ENCODE data around the gene PSMB9. TPM values are rescaled to one million over a fixed set of nuclear protein-coding genes. Genes with fewer than 3 reads are reported as not detected.

Gene PSMB9
- total and polyA plus RNA-seq, 5 donors from 2014 or later: 148 to 896 (median 525) TPM

DNA sequence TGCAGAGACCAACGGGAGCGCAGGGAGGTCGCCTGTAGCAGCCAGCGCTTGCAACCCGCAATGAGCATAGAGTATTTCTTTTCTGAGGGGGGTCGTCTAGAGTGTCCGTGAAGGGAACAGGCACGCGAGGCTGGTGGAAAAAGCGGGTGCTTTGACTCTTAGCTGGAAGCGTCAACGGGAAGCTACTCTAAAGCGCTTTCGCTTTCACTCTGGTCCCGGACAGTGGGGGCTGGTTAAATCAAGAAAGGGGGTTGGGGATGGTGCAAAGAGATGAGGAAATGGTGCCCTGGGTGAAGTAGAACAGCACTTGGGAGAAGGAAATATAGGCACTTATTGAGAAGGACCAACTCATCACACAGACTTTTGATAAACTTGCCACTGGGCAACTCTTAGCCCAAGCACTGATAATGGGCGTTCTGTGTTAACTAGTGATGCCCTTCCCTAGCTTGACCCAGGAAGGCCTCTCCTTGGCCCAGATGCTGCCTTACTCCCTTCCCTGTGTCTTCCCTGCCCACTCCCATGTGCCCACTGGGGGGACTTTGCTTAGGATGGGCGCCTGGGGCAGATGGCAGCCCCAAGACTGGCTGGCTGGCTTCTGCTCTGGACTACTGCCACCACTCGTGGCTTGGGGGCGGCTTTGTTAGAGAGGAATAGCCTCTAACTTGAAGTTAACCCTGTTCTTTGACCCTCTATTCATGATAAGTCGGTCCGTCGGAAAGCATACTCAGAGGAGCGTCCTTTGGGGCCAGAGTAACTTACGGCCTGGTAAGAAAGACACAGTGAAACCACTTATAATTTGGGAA, 585 bp downstream of the PSMB9 start:
- H3K36me3 ChIP-seq (ENCODE audit: control insufficient read depth, insufficient read depth, low read length): peaks cover 48% of the 10 kb centered on the region
- H3K36me3 Mint-ChIP-seq: peaks cover 54% of the 10 kb centered on the region
- H3K4me1 Mint-ChIP-seq: peaks cover 10 to 84% (median 52%) of the 10 kb centered on the region in 4 donors
- H3K9me3 Mint-ChIP-seq: no peaks in the 10 kb centered on the region
- H3K27me3 ChIP-seq (ENCODE audit: control insufficient read depth, insufficient read depth, low read length): no peaks in the 10 kb centered on the region
- peak overlapping the region; percentile 95 to 100 (median 97) for H3K4me3 Mint-ChIP-seq
- peak overlapping the region; percentile 99 for H3K4me3 ChIP-seq (ENCODE audit: low read depth, low read length)
- peak in 2 of 3 donors; percentile 48 to 83 for DNase-seq
- H3K9me3 ChIP-seq (ENCODE audit: control insufficient read depth in 2 of 2, low read length in 2 of 2): no peaks in the 10 kb centered on the region
- H3K4me1 ChIP-seq (ENCODE audit: control insufficient read depth, insufficient read depth, low read length, poor library complexity, severe bottlenecking): peaks cover 75% of the 10 kb centered on the region
- peak overlapping the region; percentile 98 to 100 (median 100) for H3K27ac Mint-ChIP-seq
- peak overlapping the region; percentile 98 for H3K27ac ChIP-seq (ENCODE audit: insufficient read depth, low read length, poor library complexity, severe bottlenecking)
- ATAC-seq (ENCODE audit: low read depth in 2 of 2): peak; percentile 13 to 30
- H3K27me3 Mint-ChIP-seq: peaks cover 5% of the 10 kb centered on the region

DNA sequence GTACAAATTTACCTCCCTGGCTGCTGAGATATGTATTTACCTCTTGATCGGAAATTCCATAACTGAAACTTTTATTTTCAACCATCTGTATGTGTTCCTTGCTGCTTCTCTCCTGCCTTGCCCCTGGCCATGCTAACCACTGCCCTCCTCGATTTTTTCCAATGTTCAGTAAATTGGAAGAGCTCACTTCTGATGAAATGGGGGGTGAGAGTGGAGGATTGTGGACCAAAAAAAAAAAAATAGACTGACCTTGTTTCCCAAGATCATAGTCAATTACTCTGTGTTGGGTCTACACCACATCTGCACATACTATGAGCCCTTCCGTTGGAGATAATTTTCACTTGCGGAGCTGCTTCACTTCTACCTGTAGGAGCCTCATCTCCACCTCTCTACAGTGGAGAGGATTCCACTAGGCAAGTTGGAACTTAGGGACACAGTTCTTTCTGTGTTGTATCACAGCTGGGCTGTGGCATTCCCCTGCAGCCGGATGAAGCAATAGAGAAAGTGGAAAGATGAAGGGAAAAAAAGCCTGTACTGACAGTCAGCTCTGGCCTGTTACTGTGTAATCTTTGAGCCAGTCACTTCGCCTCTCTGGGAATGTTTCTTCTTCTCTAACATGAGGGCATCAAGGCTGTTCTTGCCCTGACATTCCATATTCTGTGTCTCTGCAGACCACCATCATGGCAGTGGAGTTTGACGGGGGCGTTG, 1.6 kb downstream of the PSMB9 start:
- peaks cover 48% of the 10 kb centered on the region for H3K36me3 ChIP-seq (ENCODE audit: control insufficient read depth, insufficient read depth, low read length)
- Mint-ChIP-seq H3K4me3 (peak overlapping the region; percentile 95 to 100 (median 97)), H3K9me3 (no peaks in the 10 kb centered on the region), H3K4me1 (peaks cover 12 to 78% (median 50%) of the 10 kb centered on the region in 4 donors), H3K27ac (peak overlapping the region; percentile 86 to 100 (median 100)), H3K36me3 (peaks cover 49% of the 10 kb centered on the region), H3K27me3 (peaks cover 5% of the 10 kb centered on the region)
- no peak for DNase-seq
- peaks cover 64% of the 10 kb centered on the region for H3K4me1 ChIP-seq (ENCODE audit: control insufficient read depth, insufficient read depth, low read length, poor library complexity, severe bottlenecking)
- no peaks in the 10 kb centered on the region for H3K27me3 ChIP-seq (ENCODE audit: control insufficient read depth, insufficient read depth, low read length)
- ATAC-seq (ENCODE audit: low read depth in 2 of 2): no peak
- H3K4me3 ChIP-seq (ENCODE audit: low read depth, low read length): peak overlapping the region; percentile 99
- no peaks in the 10 kb centered on the region for H3K9me3 ChIP-seq (ENCODE audit: control insufficient read depth in 2 of 2, low read length in 2 of 2)
- peak overlapping the region; percentile 98 for H3K27ac ChIP-seq (ENCODE audit: insufficient read depth, low read length, poor library complexity, severe bottlenecking)

DNA sequence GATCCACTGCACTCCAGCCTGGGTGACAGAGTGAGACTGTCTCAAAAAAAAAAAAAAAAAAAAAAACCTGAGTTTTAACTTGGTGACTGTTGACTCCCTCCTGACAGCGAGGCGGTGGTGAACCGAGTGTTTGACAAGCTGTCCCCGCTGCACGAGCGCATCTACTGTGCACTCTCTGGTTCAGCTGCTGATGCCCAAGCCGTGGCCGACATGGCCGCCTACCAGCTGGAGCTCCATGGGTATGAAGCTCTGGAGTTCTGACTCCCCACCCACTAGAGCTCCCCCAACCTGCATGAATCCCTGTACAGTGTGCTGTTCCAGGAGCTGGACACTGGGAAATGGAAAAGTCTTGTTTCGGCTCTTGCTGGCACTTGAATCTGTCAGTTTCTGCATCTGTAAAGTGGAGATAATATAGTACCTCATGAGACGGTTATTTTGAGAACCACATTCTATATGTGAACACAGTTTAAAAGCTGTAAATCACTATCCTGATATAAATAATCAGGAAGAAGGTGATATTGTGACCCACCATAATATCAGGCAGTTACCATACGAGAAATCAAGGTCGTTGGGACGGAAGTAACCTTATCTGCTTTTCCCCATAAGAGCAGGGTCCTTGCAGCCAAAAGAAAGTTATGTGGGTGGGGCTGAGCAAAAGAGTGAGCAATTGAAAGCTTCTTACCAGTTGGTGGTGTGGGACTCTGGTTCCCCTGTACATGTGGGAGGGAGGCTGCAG, 3.3 kb downstream of the PSMB9 start:
- peaks cover 12 to 62% (median 43%) of the 10 kb centered on the region in 4 donors for H3K4me1 Mint-ChIP-seq
- peaks cover 5% of the 10 kb centered on the region for H3K27me3 Mint-ChIP-seq

DNA sequence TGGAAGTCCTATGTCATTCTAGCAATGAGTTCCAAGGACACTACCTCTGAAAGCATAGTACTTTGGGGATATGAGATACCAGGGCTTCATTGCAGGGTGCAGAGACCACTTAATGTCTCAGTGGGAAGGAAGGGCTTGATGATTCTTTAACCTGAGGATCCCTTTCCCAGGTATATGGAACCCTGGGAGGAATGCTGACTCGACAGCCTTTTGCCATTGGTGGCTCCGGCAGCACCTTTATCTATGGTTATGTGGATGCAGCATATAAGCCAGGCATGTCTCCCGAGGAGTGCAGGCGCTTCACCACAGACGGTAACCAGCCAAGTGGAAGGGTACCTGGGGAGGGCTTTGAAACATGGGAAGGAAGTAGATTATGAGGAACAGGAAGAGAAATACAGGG, 4.2 kb downstream of the PSMB9 start:
- H3K27me3 ChIP-seq (ENCODE audit: control insufficient read depth, insufficient read depth, low read length): no peaks in the 10 kb centered on the region
- H3K4me1 ChIP-seq (ENCODE audit: control insufficient read depth, insufficient read depth, low read length, poor library complexity, severe bottlenecking): peaks cover 43% of the 10 kb centered on the region
- Mint-ChIP-seq H3K27me3 (peaks cover 5% of the 10 kb centered on the region), H3K36me3 (peaks cover 33% of the 10 kb centered on the region), H3K4me1 (peaks cover 15 to 58% (median 43%) of the 10 kb centered on the region in 4 donors), H3K4me3 (peak overlapping the region in 3 of 4 donors; percentile 22 to 70 (median 56)), H3K27ac (peak overlapping the region; percentile 56 to 89 (median 87)), H3K9me3 (no peaks in the 10 kb centered on the region)
- H3K27ac ChIP-seq (ENCODE audit: insufficient read depth, low read length, poor library complexity, severe bottlenecking): no peak overlapping the region
- DNase-seq (no peak), ATAC-seq (ENCODE audit: low read depth in 2 of 2) (no peak)
- H3K4me3 ChIP-seq (ENCODE audit: low read depth, low read length): no peak overlapping the region
- no peaks in the 10 kb centered on the region for H3K9me3 ChIP-seq (ENCODE audit: control insufficient read depth in 2 of 2, low read length in 2 of 2)
- H3K36me3 ChIP-seq (ENCODE audit: control insufficient read depth, insufficient read depth, low read length): peaks cover 52% of the 10 kb centered on the region

More for the DNA sequence above, 3.3 kb downstream of the PSMB9 start:
- H3K27me3 ChIP-seq (ENCODE audit: control insufficient read depth, insufficient read depth, low read length): no peaks in the 10 kb centered on the region
- peaks cover 37% of the 10 kb centered on the region for H3K36me3 Mint-ChIP-seq
- peaks cover 47% of the 10 kb centered on the region for H3K4me1 ChIP-seq (ENCODE audit: control insufficient read depth, insufficient read depth, low read length, poor library complexity, severe bottlenecking)
- peak overlapping the region; percentile 9 to 56 (median 56) for H3K27ac Mint-ChIP-seq
- H3K4me3 Mint-ChIP-seq: peak overlapping the region in 3 of 4 donors; percentile 16 to 70 (median 36)
- peaks cover 52% of the 10 kb centered on the region for H3K36me3 ChIP-seq (ENCODE audit: control insufficient read depth, insufficient read depth, low read length)
- H3K9me3 ChIP-seq (ENCODE audit: control insufficient read depth in 2 of 2, low read length in 2 of 2): no peaks in the 10 kb centered on the region
- no peak for DNase-seq
- no peaks in the 10 kb centered on the region for H3K9me3 Mint-ChIP-seq
- ATAC-seq (ENCODE audit: low read depth in 2 of 2): no peak
- peak overlapping the region; percentile 32 for H3K4me3 ChIP-seq (ENCODE audit: low read depth, low read length)
- H3K27ac ChIP-seq (ENCODE audit: insufficient read depth, low read length, poor library complexity, severe bottlenecking): peak overlapping the region; percentile 37

DNA sequence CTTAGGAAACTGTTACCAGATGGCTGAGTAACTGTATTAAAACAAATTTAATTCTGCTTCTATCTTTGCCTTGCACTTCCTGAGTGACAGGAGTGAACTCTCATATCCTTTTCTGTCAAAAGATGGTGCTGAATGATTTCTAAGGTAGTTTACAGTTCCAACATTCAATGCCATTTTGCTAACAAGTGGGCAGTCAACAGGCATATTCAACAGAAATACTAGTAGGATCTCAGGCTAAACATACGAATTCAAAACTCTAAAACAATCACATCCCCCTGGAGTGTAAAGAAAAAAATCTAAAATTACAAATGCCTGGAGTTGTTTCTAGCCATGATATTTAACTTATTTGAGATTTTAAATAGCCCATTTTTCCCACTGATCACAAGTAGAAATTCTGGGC, 6.7 kb downstream of the PSMB9 start:
- Histone ChIP-seq H3K36me3 (ENCODE audit: control insufficient read depth, insufficient read depth, low read length) (peaks cover 59% of the 10 kb centered on the region), H3K27ac (ENCODE audit: insufficient read depth, low read length, poor library complexity, severe bottlenecking) (peak overlapping the region; percentile 6), H3K4me1 (ENCODE audit: control insufficient read depth, insufficient read depth, low read length, poor library complexity, severe bottlenecking) (peaks cover 31% of the 10 kb centered on the region), H3K4me3 (ENCODE audit: low read depth, low read length) (no peak overlapping the region), H3K9me3 (ENCODE audit: control insufficient read depth in 2 of 2, low read length in 2 of 2) (no peaks in the 10 kb centered on the region), H3K27me3 (ENCODE audit: control insufficient read depth, insufficient read depth, low read length) (no peaks in the 10 kb centered on the region)
- Mint-ChIP-seq H3K36me3 (peaks cover 40% of the 10 kb centered on the region), H3K9me3 (no peaks in the 10 kb centered on the region), H3K4me1 (peaks cover 24 to 51% (median 41%) of the 10 kb centered on the region in 4 donors), H3K4me3 (peak overlapping the region in 1 of 4 donors; percentile 24), H3K27ac (peak overlapping the region in 1 of 3 donors; percentile 28), H3K27me3 (no peaks in the 10 kb centered on the region)
- ATAC-seq (ENCODE audit: low read depth in 2 of 2): no peak
- DNase-seq: no peak

DNA sequence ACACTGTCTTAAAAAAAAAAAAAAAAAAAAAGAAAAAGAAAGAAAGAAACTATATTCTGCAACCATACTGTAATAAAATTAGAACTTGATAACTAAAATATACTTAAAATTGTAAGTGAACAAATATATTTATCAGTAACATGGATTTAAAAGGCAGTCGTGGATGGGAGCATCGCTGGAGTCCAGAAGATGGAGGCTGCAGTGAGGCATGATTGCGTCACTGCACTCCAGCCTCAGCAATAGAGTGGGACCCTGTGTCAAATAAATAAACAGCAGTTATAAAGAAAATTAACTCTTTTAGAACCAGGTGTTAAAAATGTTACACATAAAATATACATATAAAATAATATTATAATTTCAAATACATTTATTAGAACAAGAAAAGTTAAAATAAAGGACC, 8.7 kb downstream of the PSMB9 start:
- H3K4me3 ChIP-seq (ENCODE audit: low read depth, low read length): no peak overlapping the region
- no peak for ATAC-seq (ENCODE audit: low read depth in 2 of 2)
- peaks cover 18% of the 10 kb centered on the region for H3K4me1 ChIP-seq (ENCODE audit: control insufficient read depth, insufficient read depth, low read length, poor library complexity, severe bottlenecking)
- Mint-ChIP-seq H3K27ac (peak overlapping the region in 1 of 3 donors; percentile 76), H3K27me3 (no peaks in the 10 kb centered on the region), H3K4me3 (no peak overlapping the region), H3K9me3 (no peaks in the 10 kb centered on the region), H3K36me3 (peaks cover 27% of the 10 kb centered on the region), H3K4me1 (peaks cover 17 to 51% (median 44%) of the 10 kb centered on the region in 4 donors)
- no peaks in the 10 kb centered on the region for H3K27me3 ChIP-seq (ENCODE audit: control insufficient read depth, insufficient read depth, low read length)
- peaks cover 50% of the 10 kb centered on the region for H3K36me3 ChIP-seq (ENCODE audit: control insufficient read depth, insufficient read depth, low read length)
- H3K9me3 ChIP-seq (ENCODE audit: control insufficient read depth in 2 of 2, low read length in 2 of 2): no peaks in the 10 kb centered on the region
- no peak overlapping the region for H3K27ac ChIP-seq (ENCODE audit: insufficient read depth, low read length, poor library complexity, severe bottlenecking)
- no peak for DNase-seq

DNA sequence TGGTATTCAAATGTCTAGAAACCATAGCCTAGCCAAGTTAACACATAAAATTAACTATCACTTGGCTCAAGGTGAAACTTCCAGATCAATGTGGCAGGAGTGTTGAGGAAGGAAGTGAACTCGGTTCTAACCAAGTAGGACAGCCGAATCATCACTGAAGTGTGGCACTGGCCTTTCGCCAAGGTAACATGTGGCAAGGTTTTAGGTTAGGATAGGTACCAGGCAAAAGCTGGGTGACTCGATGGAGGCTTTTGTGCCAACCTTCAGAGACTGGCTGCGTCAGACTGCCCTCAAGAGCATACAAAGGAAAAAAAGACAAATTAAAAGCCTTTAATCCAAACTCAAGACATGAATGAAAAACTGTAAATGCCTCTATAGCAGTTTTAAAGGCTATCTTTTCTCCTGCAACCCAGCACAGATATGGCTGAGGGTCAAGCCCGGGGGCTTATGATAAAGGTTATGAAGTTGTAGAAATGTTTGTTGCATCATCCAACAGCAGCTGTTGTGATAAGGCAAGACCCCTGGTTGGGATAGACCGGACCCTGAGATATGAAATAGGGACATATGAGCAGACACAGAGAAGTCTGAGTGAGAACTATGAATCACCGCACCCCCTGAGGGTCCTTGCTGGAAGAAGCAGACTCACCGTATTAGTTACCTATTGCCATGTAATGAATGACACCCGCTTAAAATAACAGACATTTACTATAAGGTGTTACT, 11.9 kb downstream of the PSMB9 start:
- H3K9me3 ChIP-seq (ENCODE audit: control insufficient read depth in 2 of 2, low read length in 2 of 2): no peaks in the 10 kb centered on the region
- no peaks in the 10 kb centered on the region for H3K27me3 ChIP-seq (ENCODE audit: control insufficient read depth, insufficient read depth, low read length)
- H3K4me1 Mint-ChIP-seq: peaks cover 17 to 33% (median 26%) of the 10 kb centered on the region in 4 donors
- H3K4me1 ChIP-seq (ENCODE audit: control insufficient read depth, insufficient read depth, low read length, poor library complexity, severe bottlenecking): peaks cover 11% of the 10 kb centered on the region
- peaks cover 5% of the 10 kb centered on the region for H3K27me3 Mint-ChIP-seq
- H3K36me3 Mint-ChIP-seq: peaks cover 8% of the 10 kb centered on the region
- H3K4me3 Mint-ChIP-seq: no peak overlapping the region
- H3K36me3 ChIP-seq (ENCODE audit: control insufficient read depth, insufficient read depth, low read length): peaks cover 18% of the 10 kb centered on the region
- H3K4me3 ChIP-seq (ENCODE audit: low read depth, low read length): no peak overlapping the region
- DNase-seq (no peak), ATAC-seq (ENCODE audit: low read depth in 2 of 2) (no peak)
- no peaks in the 10 kb centered on the region for H3K9me3 Mint-ChIP-seq
- H3K27ac ChIP-seq (ENCODE audit: insufficient read depth, low read length, poor library complexity, severe bottlenecking): peak overlapping the region; percentile 24
- peak overlapping the region; percentile 41 to 44 (median 42) for H3K27ac Mint-ChIP-seq
